Natural killer cell (primary cell): ENCODE measurements around the gene MCHR1. TPM values are rescaled to one million over a fixed set of nuclear protein-coding genes. Genes with fewer than 3 reads are reported as not detected.

Experiments used
- ATAC-seq, 3 donors: fragments of 150-1000 bp in 2 of 3; fragments of 200-7000 bp in 1 of 3; cut with Tn5 transposase; 1 replicate in 1 of 3; 2 replicates in 2 of 3; pipeline ENCODE4 v1.10.0; 2021; ENCODE audit warnings: mild to moderate bottlenecking in 2 of 3, moderate library complexity in 2 of 3
- DNase-seq, 2 donors: peaks; one replicate each; pipeline versions ENCODE4 v3.0.0 to v3.0.0-alpha.2; 2013 to 2021; ENCODE audit warnings: mixed read lengths in 1 of 2
- H3K27ac ChIP-seq: one replicate; pipeline ENCODE4 v1.5.1; 2013; ENCODE audit warnings: mild to moderate bottlenecking, low read length
- H3K27me3 ChIP-seq: one replicate; pipeline ENCODE4 v1.6.1; 2013; ENCODE audit warnings: low read length; ENCODE audit not compliant: control insufficient read depth, insufficient read depth
- H3K36me3 ChIP-seq: one replicate; pipeline ENCODE4 v1.6.1; 2013; ENCODE audit warnings: low read length; ENCODE audit not compliant: control insufficient read depth, insufficient read depth
- H3K4me1 ChIP-seq: one replicate; pipeline ENCODE4 v1.6.1; 2013; ENCODE audit warnings: low read length; ENCODE audit not compliant: control insufficient read depth, insufficient read depth
- H3K4me3 ChIP-seq: one replicate; pipeline ENCODE4 v1.5.1; 2013; ENCODE audit warnings: low read length
- H3K9me3 ChIP-seq: one replicate; pipeline ENCODE4 v1.6.1; 2013; ENCODE audit warnings: low read length; ENCODE audit not compliant: control insufficient read depth, insufficient read depth
- H3K27ac Mint-ChIP-seq, 2 donors: one replicate each; pipeline ENCODE4 v1.8.0; 2022; ENCODE audit warnings: mild to moderate bottlenecking in 2 of 2, mixed read lengths in 2 of 2, moderate library complexity in 1 of 2
- H3K27me3 Mint-ChIP-seq, 2 donors: one replicate each; pipeline ENCODE4 v1.8.0; 2022; ENCODE audit warnings: low read depth in 2 of 2, mixed read lengths in 2 of 2
- H3K36me3 Mint-ChIP-seq: one replicate; pipeline ENCODE4 v1.8.0; 2022; ENCODE audit warnings: mixed read lengths
- H3K4me1 Mint-ChIP-seq, 2 donors: one replicate each; pipeline ENCODE4 v1.8.0; 2022; ENCODE audit warnings: mixed read lengths in 2 of 2
- H3K4me3 Mint-ChIP-seq: one replicate; pipeline ENCODE4 v1.8.0; 2022; ENCODE audit warnings: mild to moderate bottlenecking, moderate library complexity, mixed read lengths
- H3K9me3 Mint-ChIP-seq, 2 donors: one replicate each; pipeline ENCODE4 v1.8.0; 2022; ENCODE audit warnings: mixed read lengths in 2 of 2
- CTCF ChIP-seq: fragments of 200-600 bp; IDR thresholded peaks from one replicate; pipeline ENCODE4 v1.8.0; 2022; ENCODE audit warnings: antibody characterized with exemption
- WGBS: methylation state at CpG from one replicate; pipeline ENCODE4 v1.1.7; 2013; ENCODE audit warnings: missing lambda C conversion rate; ENCODE audit not compliant: insufficient coverage; 5-methylcytosine and 5-hydroxymethylcytosine counted together
- intact Hi-C: fragments of 100-400 bp; cut with micrococcal nuclease; formaldehyde crosslinking; loops from one replicate; pipeline ENCODE4 v1.14.2; 2022
- total RNA-seq, 4 donors: library from RNA; stranded (reverse); fragments of 120-200 nt in 1 of 4; gene quantifications; one replicate each; pipeline versions ENCODE4 v1.2.3 to v1.2.4, GENCODE V29; 2013 to 2022

The MCHR1 gene
- total RNA-seq, 3 donors from 2014 or later (not counting 1 experiment from before 2014, with no cell fraction given) = not detected

- Histone ChIP-seq H3K27ac (no peak overlapping the region), H3K4me1 (no peaks in the 10 kb centered on the region), H3K4me3 (no peak overlapping the region), H3K36me3 (no peaks in the 10 kb centered on the region), H3K9me3 (no peaks in the 10 kb centered on the region), H3K27me3 (peaks cover 6% of the 10 kb centered on the region)
- intact Hi-C loops = no loop called here
- peaks cover 18 to 20% of the 10 kb centered on the region in 2 donors for H3K27me3 Mint-ChIP-seq
- WGBS = 91% methylated on average over 3 of the region's 3 CpGs
- no peak for DNase-seq
- ATAC-seq = no peak
- no peak overlapping the region for H3K4me3 Mint-ChIP-seq
- H3K4me1 Mint-ChIP-seq = no peaks in the 10 kb centered on the region
- no peaks in the 10 kb centered on the region for H3K9me3 Mint-ChIP-seq
- no peaks in the 10 kb centered on the region for H3K36me3 Mint-ChIP-seq
- H3K27ac Mint-ChIP-seq = no peak overlapping the region
- TF ChIP-seq CTCF = no peak
Observed at GRCh38 chr22:40676644-40677043, 2.6 kb upstream of the MCHR1 start.

- no peaks in the 10 kb centered on the region for H3K36me3 ChIP-seq
- intact Hi-C loops = no loop called here
- Mint-ChIP-seq H3K9me3 (no peaks in the 10 kb centered on the region), H3K27me3 (peaks cover 21 to 22% of the 10 kb centered on the region in 2 donors), H3K4me3 (no peak overlapping the region), H3K4me1 (peaks cover 5 to 7% of the 10 kb centered on the region in 2 donors), H3K27ac (no peak overlapping the region), H3K36me3 (no peaks in the 10 kb centered on the region)
- H3K27me3 ChIP-seq = peaks cover 6% of the 10 kb centered on the region
- WGBS = 88% methylated on average over 14 of the region's 14 CpGs
- DNase-seq = no peak
- TF ChIP-seq CTCF = no peak
- peaks cover 5% of the 10 kb centered on the region for H3K4me1 ChIP-seq
- H3K4me3 ChIP-seq = no peak overlapping the region
- H3K9me3 ChIP-seq = no peaks in the 10 kb centered on the region
- no peak overlapping the region for H3K27ac ChIP-seq
- no peak for ATAC-seq
Observed at GRCh38 chr22:40678493-40679248, 613 bp upstream of the MCHR1 start.

- TF ChIP-seq CTCF = no peak
- Mint-ChIP-seq H3K27me3 (peaks cover 21 to 23% of the 10 kb centered on the region in 2 donors), H3K9me3 (no peaks in the 10 kb centered on the region), H3K36me3 (no peaks in the 10 kb centered on the region), H3K4me3 (no peak overlapping the region), H3K4me1 (peaks cover 5 to 7% of the 10 kb centered on the region in 2 donors), H3K27ac (no peak overlapping the region)
- Histone ChIP-seq H3K27me3 (peaks cover 6% of the 10 kb centered on the region), H3K36me3 (no peaks in the 10 kb centered on the region), H3K27ac (no peak overlapping the region), H3K4me3 (no peak overlapping the region), H3K9me3 (no peaks in the 10 kb centered on the region), H3K4me1 (peaks cover 5% of the 10 kb centered on the region)
- no peak for ATAC-seq
- WGBS = 53% methylated on average over 9 of the region's 9 CpGs
- DNase-seq = no peak
- intact Hi-C loops = no loop called here
Observed at GRCh38 chr22:40679964-40680818, 907 bp downstream of the MCHR1 start.
